ENCODE data around the gene KCNQ2. TPM values are rescaled to one million over a fixed set of nuclear protein-coding genes. Genes with fewer than 3 reads are reported as not detected.

The KCNQ2 gene
- total RNA-seq, 2 donors from 2014 or later, result 0.19 to 0.27 TPM

GRCh38 chr20:63355781-63356295, 116.6 kb downstream of the KCNQ2 start:
- TF ChIP-seq CTCF (IDR thresholded peaks at IDR 0.05), result no peak
- Histone ChIP-seq H3K4me3 (no peak overlapping the region), H3K9ac (ENCODE audit: low read depth in 2 of 2, low read length in 2 of 2) (no peak overlapping the region), H3K27me3 (peaks cover 9% of the 10 kb centered on the region), H3K9me3 (no peaks in the 10 kb centered on the region), H3K27ac (no peak overlapping the region), H3K36me3 (no peaks in the 10 kb centered on the region), H3K4me1 (no peaks in the 10 kb centered on the region)
- DNase-seq, result no peak
- intact Hi-C loops (cut with DNase I), result no loop called here

GRCh38 chr20:63354636-63355350, 117.7 kb downstream of the KCNQ2 start:
- intact Hi-C loops (cut with DNase I), result no loop called here
- TF ChIP-seq CTCF (IDR thresholded peaks at IDR 0.05), result no peak
- Histone ChIP-seq H3K36me3 (no peaks in the 10 kb centered on the region), H3K27ac (no peak overlapping the region), H3K27me3 (no peaks in the 10 kb centered on the region), H3K4me1 (no peaks in the 10 kb centered on the region), H3K4me3 (no peak overlapping the region), H3K9ac (ENCODE audit: low read depth in 2 of 2, low read length in 2 of 2) (no peak overlapping the region), H3K9me3 (no peaks in the 10 kb centered on the region)
- no peak for DNase-seq

GRCh38 chr20:63352811-63353221, 119.6 kb downstream of the KCNQ2 start:
- Histone ChIP-seq H3K4me3 (no peak overlapping the region), H3K4me1 (no peaks in the 10 kb centered on the region), H3K27me3 (no peaks in the 10 kb centered on the region), H3K27ac (no peak overlapping the region), H3K36me3 (no peaks in the 10 kb centered on the region), H3K9me3 (no peaks in the 10 kb centered on the region), H3K9ac (ENCODE audit: low read depth in 2 of 2, low read length in 2 of 2) (no peak overlapping the region)
- intact Hi-C loops (cut with DNase I), result no loop called here
- TF ChIP-seq CTCF (IDR thresholded peaks at IDR 0.05), result no peak
- no peak for DNase-seq

GRCh38 chr20:63351811-63352591, 120.5 kb downstream of the KCNQ2 start:
- H3K4me3 ChIP-seq, result no peak overlapping the region
- TF ChIP-seq CTCF (IDR thresholded peaks at IDR 0.05), result no peak
- H3K9me3 ChIP-seq, result no peaks in the 10 kb centered on the region
- H3K36me3 ChIP-seq, result no peaks in the 10 kb centered on the region
- DNase-seq, result no peak
- H3K4me1 ChIP-seq, result no peaks in the 10 kb centered on the region
- no peak overlapping the region for H3K9ac ChIP-seq (ENCODE audit: low read depth in 2 of 2, low read length in 2 of 2)
- intact Hi-C loops (cut with DNase I), result no loop called here
- no peak overlapping the region for H3K27ac ChIP-seq
- H3K27me3 ChIP-seq, result no peaks in the 10 kb centered on the region

- Histone ChIP-seq H3K9me3 (no peaks in the 10 kb centered on the region), H3K4me3 (no peak overlapping the region), H3K36me3 (no peaks in the 10 kb centered on the region), H3K27ac (no peak overlapping the region), H3K4me1 (no peaks in the 10 kb centered on the region), H3K9ac (ENCODE audit: low read depth in 2 of 2, low read length in 2 of 2) (no peak overlapping the region), H3K27me3 (no peaks in the 10 kb centered on the region)
- no peak for DNase-seq
- no peak for TF ChIP-seq CTCF (IDR thresholded peaks at IDR 0.05)
- intact Hi-C loops (cut with DNase I), result no loop called here
Measured at GRCh38 chr20:63351326-63351700, 121.1 kb downstream of the KCNQ2 start.
